KOPT-K1 (cell line): ENCODE data around the gene PRDM1.

Experiments
- H3K27ac ChIP-seq: fragments of 200-600 bp; sonication (generic); 2 replicates; pipeline ENCODE4 v1.5.1; 2016; ENCODE audit warnings: antibody characterized with exemption, mild to moderate bottlenecking, low read depth, low read length; ENCODE audit not compliant: poor library complexity, severe bottlenecking
- H3K36me3 ChIP-seq: fragments of 200-600 bp; sonication (generic); 2 replicates; pipeline ENCODE4 v1.5.1; 2017; ENCODE audit warnings: antibody characterized with exemption, mild to moderate bottlenecking, low read length, moderate library complexity; ENCODE audit not compliant: insufficient read depth
- H3K9me3 ChIP-seq: fragments of 200-600 bp; sonication (generic); 2 replicates; pipeline ENCODE4 v1.5.1; 2017; ENCODE audit warnings: antibody characterized with exemption, low read length, mild to moderate bottlenecking; ENCODE audit not compliant: insufficient read depth, poor library complexity, severe bottlenecking

PRDM1 gene

DNA sequence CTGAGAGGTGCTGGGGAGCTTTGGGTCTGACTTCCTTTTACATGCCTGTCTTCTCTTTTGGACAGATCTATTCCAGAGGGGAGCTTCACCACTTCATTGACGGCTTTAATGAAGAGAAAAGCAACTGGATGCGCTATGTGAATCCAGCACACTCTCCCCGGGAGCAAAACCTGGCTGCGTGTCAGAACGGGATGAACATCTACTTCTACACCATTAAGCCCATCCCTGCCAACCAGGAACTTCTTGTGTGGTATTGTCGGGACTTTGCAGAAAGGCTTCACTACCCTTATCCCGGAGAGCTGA is 13.1 kb downstream of the PRDM1 start:
- Histone ChIP-seq H3K9me3 (no peaks in the 10 kb centered on the region), H3K27ac (no peak overlapping the region), H3K36me3 (no peaks in the 10 kb centered on the region)

DNA sequence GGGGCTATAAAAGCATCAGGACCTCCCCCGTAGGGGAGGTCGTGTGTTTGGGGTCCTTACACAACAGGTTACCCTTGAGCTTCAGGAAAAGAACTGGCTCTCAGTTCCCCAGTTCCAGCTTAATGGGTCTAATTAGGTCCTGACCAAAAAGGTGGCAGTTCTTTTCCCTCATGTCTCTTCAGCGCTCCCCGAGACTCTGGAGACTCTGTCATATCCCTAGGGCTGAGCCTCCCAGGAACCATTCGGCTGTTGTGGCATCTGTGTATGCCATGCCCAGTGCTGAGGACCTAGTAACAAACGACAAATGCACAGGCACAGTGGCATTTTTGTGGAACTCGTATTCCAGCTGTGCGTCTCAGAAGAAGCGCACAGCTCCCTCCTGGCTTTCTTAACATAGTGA is 14.6 kb downstream of the PRDM1 start:
- no peaks in the 10 kb centered on the region for H3K36me3 ChIP-seq
- H3K27ac ChIP-seq, result no peak overlapping the region
- no peaks in the 10 kb centered on the region for H3K9me3 ChIP-seq

DNA sequence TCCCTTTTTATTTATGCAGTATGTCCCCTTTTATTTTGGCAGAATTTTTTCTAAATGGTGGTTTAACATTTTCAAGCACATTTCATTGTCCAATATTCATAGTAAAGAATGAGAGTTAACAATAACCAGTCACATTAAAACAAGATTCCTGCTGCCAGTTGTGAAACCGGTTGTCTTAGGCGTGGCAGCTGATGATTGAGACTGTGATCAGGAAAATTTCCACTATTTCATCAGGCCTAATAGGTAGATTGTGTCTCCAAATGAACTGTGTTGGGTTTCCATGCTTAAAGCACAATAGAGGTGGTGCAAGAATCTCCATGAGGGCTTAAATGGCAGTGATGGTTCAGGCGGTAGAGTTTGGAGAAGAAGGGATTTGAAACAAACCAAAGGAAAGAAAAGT is 15.3 kb downstream of the PRDM1 start:
- Histone ChIP-seq H3K27ac (no peak overlapping the region), H3K36me3 (no peaks in the 10 kb centered on the region), H3K9me3 (no peaks in the 10 kb centered on the region)

DNA sequence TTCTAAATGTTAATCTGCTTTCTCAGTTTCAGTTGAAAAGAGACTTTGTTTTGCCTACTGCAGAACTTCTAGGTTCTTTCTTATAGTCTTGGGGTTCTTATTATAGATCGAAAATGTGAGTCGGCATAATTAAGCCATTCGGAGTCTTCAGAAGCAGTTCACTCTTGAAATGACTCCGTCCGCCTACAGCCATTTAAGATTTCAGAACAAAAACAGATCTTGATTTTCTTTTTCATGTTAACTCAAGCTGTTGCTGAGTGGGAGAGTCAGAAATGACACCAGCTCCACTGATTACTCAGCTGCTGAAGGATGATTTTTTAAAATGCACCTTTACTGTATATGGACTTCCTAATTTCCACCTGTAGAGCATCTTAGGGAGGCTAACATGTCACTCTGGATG is 15.9 kb downstream of the PRDM1 start:
- H3K27ac ChIP-seq, result no peak overlapping the region
- H3K36me3 ChIP-seq, result no peaks in the 10 kb centered on the region
- no peaks in the 10 kb centered on the region for H3K9me3 ChIP-seq

DNA sequence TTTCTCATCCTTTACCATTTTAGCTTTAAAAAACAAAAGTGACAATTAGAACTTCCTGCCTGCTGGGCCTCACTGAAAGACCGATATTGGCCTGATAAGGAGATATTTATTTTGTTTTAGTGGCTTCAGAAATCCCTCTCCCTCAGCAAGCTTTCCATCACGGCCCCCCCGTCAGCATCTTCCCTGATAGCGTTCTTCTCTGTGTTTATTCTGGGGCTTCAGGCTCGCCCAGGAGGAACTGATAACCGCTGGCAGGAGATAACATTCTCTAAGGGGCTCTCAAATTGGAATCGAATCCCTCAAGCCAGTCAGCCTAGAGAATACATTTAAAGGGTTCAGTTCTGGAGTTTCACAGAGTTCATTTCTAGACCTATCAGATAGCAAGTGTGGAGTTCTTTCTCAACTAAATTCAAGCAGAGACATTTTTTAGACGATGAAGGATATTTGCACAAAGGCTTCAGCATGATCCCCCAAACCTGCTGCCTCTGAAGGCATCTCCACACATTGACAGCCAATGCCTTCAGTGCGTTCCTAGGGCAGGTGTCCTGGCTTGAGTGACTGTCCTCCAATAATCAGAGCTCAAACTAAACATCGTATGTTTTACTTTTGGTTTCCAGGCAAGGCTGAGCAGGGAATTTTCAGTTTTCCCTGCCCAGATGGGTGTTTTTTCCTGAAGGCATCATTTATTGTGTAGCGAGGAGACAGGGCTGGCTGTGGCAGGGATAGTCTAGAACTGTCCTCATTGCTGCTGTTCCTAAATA is 17.0 kb downstream of the PRDM1 start:
- H3K27ac ChIP-seq, result peak overlapping the region; percentile 23
- no peaks in the 10 kb centered on the region for H3K36me3 ChIP-seq
- no peaks in the 10 kb centered on the region for H3K9me3 ChIP-seq

DNA sequence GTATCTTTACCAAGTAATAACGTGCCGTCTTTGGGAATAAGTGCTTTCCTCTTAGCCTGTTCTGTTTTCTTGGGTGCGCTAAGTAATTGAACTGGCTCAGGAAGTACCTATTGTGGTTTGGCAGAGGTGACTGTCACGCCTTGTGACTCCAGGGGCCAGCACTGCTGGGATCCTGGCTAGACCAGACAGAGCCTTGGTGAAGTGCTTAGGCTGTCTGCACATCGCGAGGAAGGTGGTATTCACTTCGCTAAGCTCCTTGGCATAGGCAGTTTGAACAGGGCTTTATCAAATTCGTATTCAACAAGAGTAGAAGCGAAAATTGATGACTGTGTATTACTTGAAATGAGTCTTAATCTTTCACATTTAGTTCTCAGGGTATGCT is 17.6 kb downstream of the PRDM1 start:
- Histone ChIP-seq H3K9me3 (no peaks in the 10 kb centered on the region), H3K27ac (peak overlapping the region; percentile 23), H3K36me3 (no peaks in the 10 kb centered on the region)

DNA sequence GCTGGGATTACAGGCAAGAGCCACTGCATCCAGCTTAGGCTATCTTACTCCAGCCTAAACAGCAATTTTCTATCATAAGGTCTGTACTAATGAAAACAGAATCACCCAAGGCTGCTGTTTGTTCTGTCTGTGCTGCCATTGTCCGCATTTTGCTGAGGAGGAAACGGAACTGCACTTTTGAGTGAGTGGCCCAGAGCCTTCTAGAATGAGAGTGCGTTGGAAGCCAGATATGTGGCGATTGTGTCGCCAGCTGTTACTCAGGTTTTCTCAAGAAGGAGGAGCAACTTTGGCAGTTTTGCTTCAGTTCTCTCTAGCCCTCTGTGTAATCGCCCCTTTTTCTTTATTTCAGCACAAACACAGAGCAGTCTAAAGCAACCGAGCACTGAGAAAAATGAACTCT is 18.3 kb downstream of the PRDM1 start:
- no peak overlapping the region for H3K27ac ChIP-seq
- H3K36me3 ChIP-seq, result no peaks in the 10 kb centered on the region
- no peaks in the 10 kb centered on the region for H3K9me3 ChIP-seq

DNA sequence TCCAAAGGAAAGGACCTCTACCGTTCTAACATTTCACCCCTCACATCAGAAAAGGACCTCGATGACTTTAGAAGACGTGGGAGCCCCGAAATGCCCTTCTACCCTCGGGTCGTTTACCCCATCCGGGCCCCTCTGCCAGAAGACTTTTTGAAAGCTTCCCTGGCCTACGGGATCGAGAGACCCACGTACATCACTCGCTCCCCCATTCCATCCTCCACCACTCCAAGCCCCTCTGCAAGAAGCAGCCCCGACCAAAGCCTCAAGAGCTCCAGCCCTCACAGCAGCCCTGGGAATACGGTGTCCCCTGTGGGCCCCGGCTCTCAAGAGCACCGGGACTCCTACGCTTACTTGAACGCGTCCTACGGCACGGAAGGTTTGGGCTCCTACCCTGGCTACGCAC is 18.8 kb downstream of the PRDM1 start:
- H3K27ac ChIP-seq, result no peak overlapping the region
- H3K9me3 ChIP-seq, result no peaks in the 10 kb centered on the region
- no peaks in the 10 kb centered on the region for H3K36me3 ChIP-seq

DNA sequence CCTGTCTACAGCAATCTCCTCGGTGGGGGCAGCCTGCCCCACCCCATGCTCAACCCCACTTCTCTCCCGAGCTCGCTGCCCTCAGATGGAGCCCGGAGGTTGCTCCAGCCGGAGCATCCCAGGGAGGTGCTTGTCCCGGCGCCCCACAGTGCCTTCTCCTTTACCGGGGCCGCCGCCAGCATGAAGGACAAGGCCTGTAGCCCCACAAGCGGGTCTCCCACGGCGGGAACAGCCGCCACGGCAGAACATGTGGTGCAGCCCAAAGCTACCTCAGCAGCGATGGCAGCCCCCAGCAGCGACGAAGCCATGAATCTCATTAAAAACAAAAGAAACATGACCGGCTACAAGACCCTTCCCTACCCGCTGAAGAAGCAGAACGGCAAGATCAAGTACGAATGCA is 19.4 kb downstream of the PRDM1 start:
- H3K36me3 ChIP-seq, result no peaks in the 10 kb centered on the region
- no peak overlapping the region for H3K27ac ChIP-seq

DNA sequence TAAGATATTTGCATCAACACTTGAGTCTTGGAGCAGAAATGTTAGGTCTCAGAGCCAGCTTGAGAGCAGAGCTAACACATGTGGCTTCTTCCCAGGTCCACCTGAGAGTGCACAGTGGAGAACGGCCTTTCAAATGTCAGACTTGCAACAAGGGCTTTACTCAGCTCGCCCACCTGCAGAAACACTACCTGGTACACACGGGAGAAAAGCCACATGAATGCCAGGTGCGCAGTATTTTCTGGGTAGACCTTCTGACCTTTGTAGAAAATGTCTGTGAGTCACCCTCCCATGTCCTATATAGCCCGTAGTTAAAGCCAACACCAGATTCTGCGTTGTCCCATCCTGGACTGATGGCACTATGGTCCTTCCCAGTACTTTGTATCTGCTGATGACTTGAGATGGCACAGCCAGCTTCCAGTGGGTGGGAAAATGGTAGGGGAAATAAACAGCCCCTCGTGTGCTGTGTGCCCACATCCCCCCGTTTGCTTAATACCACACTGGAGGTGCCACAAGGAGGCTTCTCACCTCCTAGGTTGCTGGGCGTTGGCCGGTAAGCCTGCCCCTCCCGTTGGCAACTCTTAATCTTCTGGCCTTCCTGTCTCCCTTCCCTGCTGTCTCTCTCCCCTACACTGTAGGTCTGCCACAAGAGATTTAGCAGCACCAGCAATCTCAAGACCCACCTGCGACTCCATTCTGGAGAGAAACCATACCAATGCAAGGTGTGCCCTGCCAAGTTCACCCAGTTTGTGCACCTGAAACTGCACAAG is 20.3 kb downstream of the PRDM1 start:
- H3K36me3 ChIP-seq, result no peaks in the 10 kb centered on the region
- H3K27ac ChIP-seq, result no peak overlapping the region
- no peaks in the 10 kb centered on the region for H3K9me3 ChIP-seq

More for the DNA sequence above, 19.4 kb downstream of the PRDM1 start:
- H3K9me3 ChIP-seq, result no peaks in the 10 kb centered on the region

DNA sequence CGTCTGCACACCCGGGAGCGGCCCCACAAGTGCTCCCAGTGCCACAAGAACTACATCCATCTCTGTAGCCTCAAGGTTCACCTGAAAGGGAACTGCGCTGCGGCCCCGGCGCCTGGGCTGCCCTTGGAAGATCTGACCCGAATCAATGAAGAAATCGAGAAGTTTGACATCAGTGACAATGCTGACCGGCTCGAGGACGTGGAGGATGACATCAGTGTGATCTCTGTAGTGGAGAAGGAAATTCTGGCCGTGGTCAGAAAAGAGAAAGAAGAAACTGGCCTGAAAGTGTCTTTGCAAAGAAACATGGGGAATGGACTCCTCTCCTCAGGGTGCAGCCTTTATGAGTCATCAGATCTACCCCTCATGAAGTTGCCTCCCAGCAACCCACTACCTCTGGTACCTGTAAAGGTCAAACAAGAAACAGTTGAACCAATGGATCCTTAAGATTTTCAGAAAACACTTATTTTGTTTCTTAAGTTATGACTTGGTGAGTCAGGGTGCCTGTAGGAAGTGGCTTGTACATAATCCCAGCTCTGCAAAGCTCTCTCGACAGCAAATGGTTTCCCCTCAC is 21.0 kb downstream of the PRDM1 start:
- H3K27ac ChIP-seq, result no peak overlapping the region
- H3K9me3 ChIP-seq, result no peaks in the 10 kb centered on the region
- no peaks in the 10 kb centered on the region for H3K36me3 ChIP-seq

DNA sequence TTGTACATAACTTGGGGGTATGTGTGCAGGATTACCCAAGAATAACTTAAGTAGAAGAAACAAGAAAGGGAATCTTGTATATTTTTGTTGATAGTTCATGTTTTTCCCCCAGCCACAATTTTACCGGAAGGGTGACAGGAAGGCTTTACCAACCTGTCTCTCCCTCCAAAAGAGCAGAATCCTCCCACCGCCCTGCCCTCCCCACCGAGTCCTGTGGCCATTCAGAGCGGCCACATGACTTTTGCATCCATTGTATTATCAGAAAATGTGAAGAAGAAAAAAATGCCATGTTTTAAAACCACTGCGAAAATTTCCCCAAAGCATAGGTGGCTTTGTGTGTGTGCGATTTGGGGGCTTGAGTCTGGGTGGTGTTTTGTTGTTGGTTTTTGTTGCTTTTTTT is 22.0 kb downstream of the PRDM1 start:
- Histone ChIP-seq H3K36me3 (no peaks in the 10 kb centered on the region), H3K9me3 (no peaks in the 10 kb centered on the region), H3K27ac (no peak overlapping the region)

DNA sequence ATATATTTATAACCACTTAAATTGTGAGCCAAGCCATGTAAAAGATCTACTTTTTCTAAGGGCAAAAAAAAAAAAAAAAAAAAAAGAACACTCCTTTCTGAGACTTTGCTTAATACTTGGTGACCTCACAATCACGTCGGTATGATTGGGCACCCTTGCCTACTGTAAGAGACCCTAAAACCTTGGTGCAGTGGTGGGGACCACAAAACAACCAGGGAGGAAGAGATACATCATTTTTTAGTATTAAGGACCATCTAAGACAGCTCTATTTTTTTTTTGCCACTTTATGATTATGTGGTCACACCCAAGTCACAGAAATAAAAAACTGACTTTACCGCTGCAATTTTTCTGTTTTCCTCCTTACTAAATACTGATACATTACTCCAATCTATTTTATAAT is 22.9 kb downstream of the PRDM1 start:
- H3K9me3 ChIP-seq, result no peaks in the 10 kb centered on the region
- H3K27ac ChIP-seq, result no peak overlapping the region
- H3K36me3 ChIP-seq, result no peaks in the 10 kb centered on the region

DNA sequence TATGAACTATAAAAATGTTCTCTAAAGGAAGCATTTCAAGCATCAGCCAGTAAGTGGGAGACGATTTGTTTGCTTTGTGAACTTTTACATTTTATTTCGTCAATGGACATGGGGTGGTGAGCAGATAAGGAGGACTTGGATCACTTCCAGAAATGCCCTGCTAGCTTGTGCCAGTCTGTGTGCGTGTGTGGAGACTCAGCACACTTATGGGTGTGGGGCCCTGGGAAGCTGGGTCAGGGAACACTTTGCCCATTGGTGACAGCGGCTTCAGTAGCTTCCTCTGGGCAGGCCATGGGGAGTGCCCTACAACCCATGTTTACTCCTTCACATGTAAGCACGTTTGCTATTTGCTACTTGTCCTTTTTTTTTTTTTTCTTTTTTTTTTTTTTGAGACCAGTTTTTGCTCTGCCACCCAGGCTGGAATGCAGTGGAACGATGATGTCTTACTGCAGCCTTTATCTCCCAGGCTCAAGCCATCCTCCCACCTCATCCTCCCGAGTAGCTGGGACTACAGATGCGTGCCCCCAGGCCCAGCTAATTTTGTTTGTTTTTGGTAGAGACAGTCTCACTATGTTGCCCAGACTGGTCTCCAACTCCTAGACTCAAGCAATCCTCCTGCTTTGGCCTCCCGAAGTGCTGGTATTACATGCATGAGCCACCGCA is 24.2 kb downstream of the PRDM1 start:
- no peaks in the 10 kb centered on the region for H3K9me3 ChIP-seq
- H3K36me3 ChIP-seq, result no peaks in the 10 kb centered on the region
- no peak overlapping the region for H3K27ac ChIP-seq

DNA sequence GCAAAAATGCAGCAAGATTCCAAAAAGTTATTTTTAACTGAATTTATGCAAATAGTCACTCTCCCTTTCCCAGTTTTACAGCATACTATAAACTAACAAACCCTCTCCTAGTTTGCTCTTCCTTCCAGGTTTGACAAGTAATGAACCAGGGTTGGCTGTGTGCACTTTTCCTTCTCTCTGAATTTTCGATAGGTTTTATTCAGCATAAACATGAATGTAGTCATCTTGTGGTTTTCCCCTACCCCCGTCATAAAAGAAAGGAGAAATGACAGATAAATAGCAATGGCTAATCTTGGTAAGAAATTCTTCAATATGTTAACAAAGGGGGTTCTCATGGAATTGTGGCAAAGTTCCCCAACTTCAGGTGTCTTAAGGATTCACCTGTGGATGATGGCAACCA is 26.3 kb downstream of the PRDM1 start:
- Histone ChIP-seq H3K36me3 (no peaks in the 10 kb centered on the region), H3K27ac (no peak overlapping the region)

More for the DNA sequence above, 26.3 kb downstream of the PRDM1 start:
- H3K9me3 ChIP-seq, result no peaks in the 10 kb centered on the region
